Smooth muscle cell (in vitro differentiated cells): ENCODE data around the gene ANXA2R. TPM values are rescaled to one million over a fixed set of nuclear protein-coding genes. Genes with fewer than 3 reads are reported as not detected.

Experiments
- DNase-seq: peaks from one replicate; lab custom pipeline; 2025; ENCODE audit not compliant: unreplicated experiment; lab: John Stamatoyannopoulos, UW
- H2AFZ ChIP-seq: fragments of 200-600 bp; sonication (generic); 2 replicates; pipeline ENCODE4 v1.6.0; 2016; ENCODE audit warnings: antibody characterized with exemption, low read depth, mild to moderate bottlenecking
- H3F3A ChIP-seq: fragments of 200-600 bp; sonication (generic); 2 replicates; pipeline ENCODE4 v1.6.0; 2017; ENCODE audit warnings: antibody characterized with exemption, low read depth
- H3K27ac ChIP-seq: fragments of 200-600 bp; sonication (generic); 2 replicates; pipeline ENCODE4 v1.5.1; 2016; ENCODE audit warnings: low read depth, mild to moderate bottlenecking
- H3K27me3 ChIP-seq: fragments of 200-600 bp; sonication (generic); 2 replicates; pipeline ENCODE4 v1.6.1; 2016; ENCODE audit warnings: low read depth, mild to moderate bottlenecking
- H3K36me3 ChIP-seq: fragments of 200-600 bp; sonication (generic); 2 replicates; pipeline ENCODE4 v1.5.1; 2016; ENCODE audit warnings: low read depth
- H3K4me1 ChIP-seq: fragments of 200-600 bp; sonication (generic); 2 replicates; pipeline ENCODE4 v1.5.1; 2016; ENCODE audit warnings: low read depth
- H3K4me2 ChIP-seq: fragments of 200-600 bp; sonication (generic); 2 replicates; pipeline ENCODE4 v1.6.0; 2016; ENCODE audit warnings: mild to moderate bottlenecking
- H3K4me3 ChIP-seq: fragments of 200-600 bp; sonication (generic); 2 replicates; pipeline ENCODE4 v1.5.1; 2016; ENCODE audit warnings: mild to moderate bottlenecking
- H3K79me2 ChIP-seq: fragments of 200-600 bp; sonication (generic); 2 replicates; pipeline ENCODE4 v1.6.0; 2016; ENCODE audit warnings: low read depth, mild to moderate bottlenecking
- H3K9ac ChIP-seq: fragments of 200-600 bp; sonication (generic); 2 replicates; pipeline ENCODE4 v1.6.0; 2016; ENCODE audit warnings: low read depth
- H3K9me3 ChIP-seq: fragments of 200-600 bp; sonication (generic); replicated peaks from 2 replicates; pipeline ENCODE4 v1.5.1; 2016; ENCODE audit warnings: low read depth
- H4K20me1 ChIP-seq: fragments of 200-600 bp; sonication (generic); 2 replicates; pipeline ENCODE4 v1.6.0; 2016; ENCODE audit warnings: low read depth
- WGBS: methylation state at CpG from one replicate; pipeline ENCODE4 v1.1.7; 2016; ENCODE audit warnings: low lambda C conversion rate; 5-methylcytosine and 5-hydroxymethylcytosine counted together
- polyA plus RNA-seq: library from polyadenylated mRNA; unstranded; fragments of >200 nt; fragmentation: Nextera tagmentation; extraction: Ambion mirVana; gene quantifications from 2 replicates; pipeline ENCODE4 v1.2.1, GENCODE V29; 2016
- total RNA-seq: library from RNA; depleted of rRNA; stranded (reverse); fragments of >200 nt; gene quantifications from 2 replicates; pipeline ENCODE4 v1.2.3, GENCODE V29; 2014
- TF ChIP-seq, protein P1 (sequence below): fragments of 200-600 bp; sonication (generic); IDR thresholded peaks from 2 replicates; pipeline ENCODE4 v1.5.1; 2017; ENCODE audit warnings: borderline replicate concordance, mild to moderate bottlenecking, antibody characterized with exemption; ENCODE audit not compliant: insufficient read depth, poor library complexity, severe bottlenecking

Gene ANXA2R
- total and polyA plus RNA-seq, 2 experiments from 2014 or later = 0.83 to 1.5 TPM

DNA sequence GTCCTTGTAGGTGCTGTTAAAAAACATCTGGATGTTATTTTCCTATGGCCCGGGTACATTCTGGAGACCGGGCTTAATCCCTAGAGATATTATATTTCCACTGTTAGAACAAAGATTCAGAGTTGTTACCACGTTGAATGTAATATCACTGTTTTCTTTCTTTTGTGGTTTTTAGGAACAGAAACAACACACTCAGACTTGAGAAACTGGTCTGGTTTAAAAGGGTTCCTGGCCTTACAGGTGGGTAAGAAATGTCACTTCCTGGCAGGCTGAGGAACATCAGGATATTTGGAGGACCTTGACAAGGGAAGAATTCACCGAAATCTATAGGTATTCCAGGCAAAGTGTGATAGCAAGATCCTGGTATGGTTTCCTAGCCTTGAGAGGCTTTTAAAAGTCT lies 10.3 kb upstream of the ANXA2R start:
- Histone ChIP-seq H3K27ac (no peak overlapping the region), H3K36me3 (no peaks in the 10 kb centered on the region), H3K79me2 (peaks cover 35% of the 10 kb centered on the region), H4K20me1 (peaks cover 3% of the 10 kb centered on the region), H3K4me2 (no peak overlapping the region), H3K9me3 (no peaks in the 10 kb centered on the region), H2AFZ (no peak overlapping the region), H3K9ac (no peak overlapping the region), H3F3A (no peaks in the 10 kb centered on the region), H3K27me3 (no peaks in the 10 kb centered on the region), H3K4me1 (no peaks in the 10 kb centered on the region), H3K4me3 (no peak overlapping the region)
- WGBS = 56% methylated on average over 4 of the region's 4 CpGs
- TF ChIP-seq, protein P1, sequence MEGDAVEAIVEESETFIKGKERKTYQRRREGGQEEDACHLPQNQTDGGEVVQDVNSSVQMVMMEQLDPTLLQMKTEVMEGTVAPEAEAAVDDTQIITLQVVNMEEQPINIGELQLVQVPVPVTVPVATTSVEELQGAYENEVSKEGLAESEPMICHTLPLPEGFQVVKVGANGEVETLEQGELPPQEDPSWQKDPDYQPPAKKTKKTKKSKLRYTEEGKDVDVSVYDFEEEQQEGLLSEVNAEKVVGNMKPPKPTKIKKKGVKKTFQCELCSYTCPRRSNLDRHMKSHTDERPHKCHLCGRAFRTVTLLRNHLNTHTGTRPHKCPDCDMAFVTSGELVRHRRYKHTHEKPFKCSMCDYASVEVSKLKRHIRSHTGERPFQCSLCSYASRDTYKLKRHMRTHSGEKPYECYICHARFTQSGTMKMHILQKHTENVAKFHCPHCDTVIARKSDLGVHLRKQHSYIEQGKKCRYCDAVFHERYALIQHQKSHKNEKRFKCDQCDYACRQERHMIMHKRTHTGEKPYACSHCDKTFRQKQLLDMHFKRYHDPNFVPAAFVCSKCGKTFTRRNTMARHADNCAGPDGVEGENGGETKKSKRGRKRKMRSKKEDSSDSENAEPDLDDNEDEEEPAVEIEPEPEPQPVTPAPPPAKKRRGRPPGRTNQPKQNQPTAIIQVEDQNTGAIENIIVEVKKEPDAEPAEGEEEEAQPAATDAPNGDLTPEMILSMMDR = no peak
- DNase-seq = no peak

DNA sequence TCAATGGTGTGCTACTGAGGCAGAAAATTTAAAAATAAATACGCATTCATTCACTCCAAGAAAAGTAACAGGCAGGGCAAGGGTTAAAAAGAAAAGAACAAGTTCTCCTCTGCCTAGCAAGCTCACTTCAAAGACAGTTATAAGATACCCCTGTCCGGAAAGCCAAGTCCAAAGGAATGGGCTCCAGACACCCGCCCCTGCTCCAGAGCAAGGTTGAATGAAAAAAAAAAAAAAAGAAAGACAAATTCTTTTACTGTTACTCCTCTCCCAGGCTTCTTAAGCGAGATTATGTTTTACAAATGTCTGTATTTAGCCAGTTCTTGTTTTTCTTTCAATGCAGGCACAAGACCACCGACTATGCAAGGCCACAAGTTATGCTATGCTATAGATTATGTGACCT lies 9.1 kb upstream of the ANXA2R start:
- no peaks in the 10 kb centered on the region for H3K36me3 ChIP-seq
- 39% methylated on average over 5 of the region's 5 CpGs for WGBS
- H4K20me1 ChIP-seq = peaks cover 10% of the 10 kb centered on the region
- no peak overlapping the region for H3K9ac ChIP-seq
- DNase-seq = no peak
- no peak overlapping the region for H2AFZ ChIP-seq
- H3K27me3 ChIP-seq = no peaks in the 10 kb centered on the region
- H3K4me1 ChIP-seq = peaks cover 3% of the 10 kb centered on the region
- peaks cover 7% of the 10 kb centered on the region for H3F3A ChIP-seq
- no peak overlapping the region for H3K4me3 ChIP-seq
- H3K9me3 ChIP-seq = no peaks in the 10 kb centered on the region
- peak overlapping the region; percentile 11 for H3K27ac ChIP-seq
- TF ChIP-seq, protein P1 = no peak
- H3K79me2 ChIP-seq = peaks cover 24% of the 10 kb centered on the region
- peak overlapping the region; percentile 49 for H3K4me2 ChIP-seq

DNA sequence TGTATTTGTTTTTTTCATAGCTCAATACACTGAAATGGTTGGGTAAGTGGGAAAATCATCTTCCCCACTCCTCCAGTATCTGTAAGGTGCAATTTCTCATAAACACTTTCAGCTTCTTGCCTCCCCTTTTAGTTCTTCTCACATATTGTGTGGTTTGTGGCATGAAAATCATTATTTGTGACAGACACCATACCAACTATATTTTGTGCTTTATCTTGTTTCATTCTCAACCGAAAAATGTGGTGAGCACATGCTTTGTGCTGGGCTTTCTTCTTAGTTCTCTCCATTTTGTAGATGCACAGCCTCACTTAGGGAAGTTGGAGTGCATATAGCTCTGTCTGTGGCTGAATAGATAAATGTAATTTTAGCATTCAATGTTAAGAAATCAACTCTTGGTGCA lies 6.4 kb upstream of the ANXA2R start:
- TF ChIP-seq, protein P1 = no peak
- H3K9me3 ChIP-seq = no peaks in the 10 kb centered on the region
- 94% methylated on average over 1 of the region's 1 CpG for WGBS
- no peak overlapping the region for H3K9ac ChIP-seq
- no peak overlapping the region for H3K4me3 ChIP-seq
- H3F3A ChIP-seq = peaks cover 11% of the 10 kb centered on the region
- H3K27ac ChIP-seq = no peak overlapping the region
- no peak for DNase-seq
- no peak overlapping the region for H3K4me2 ChIP-seq
- H3K36me3 ChIP-seq = no peaks in the 10 kb centered on the region
- peaks cover 7% of the 10 kb centered on the region for H3K4me1 ChIP-seq
- H3K27me3 ChIP-seq = no peaks in the 10 kb centered on the region
- no peak overlapping the region for H2AFZ ChIP-seq
- peaks cover 9% of the 10 kb centered on the region for H3K79me2 ChIP-seq
- peaks cover 10% of the 10 kb centered on the region for H4K20me1 ChIP-seq

DNA sequence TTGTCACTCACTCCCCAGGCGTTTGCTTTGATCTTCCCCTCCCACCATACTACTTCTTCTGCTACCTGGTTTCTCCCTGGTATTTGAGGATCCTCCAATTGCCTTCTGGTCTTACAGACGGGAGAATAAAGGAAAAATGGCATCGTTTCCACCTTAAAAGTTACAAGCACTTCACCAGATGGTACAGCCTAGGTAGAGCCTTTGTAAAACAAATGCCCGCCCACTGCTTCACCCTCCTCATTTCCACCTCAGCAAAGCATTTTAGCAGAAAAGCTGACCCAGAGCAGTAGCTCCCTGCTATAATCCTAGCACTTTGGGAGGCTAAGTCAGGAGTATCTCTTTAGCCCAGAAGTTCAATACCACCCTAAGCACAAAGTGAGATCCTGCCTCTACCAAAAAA lies 5.1 kb upstream of the ANXA2R start:
- H4K20me1 ChIP-seq = peaks cover 10% of the 10 kb centered on the region
- TF ChIP-seq, protein P1 = no peak
- DNase-seq = no peak
- H3K9me3 ChIP-seq = no peaks in the 10 kb centered on the region
- H3K36me3 ChIP-seq = no peaks in the 10 kb centered on the region
- peaks cover 19% of the 10 kb centered on the region for H3F3A ChIP-seq
- no peak overlapping the region for H3K27ac ChIP-seq
- no peak overlapping the region for H3K9ac ChIP-seq
- no peak overlapping the region for H2AFZ ChIP-seq
- no peak overlapping the region for H3K4me3 ChIP-seq
- 58% methylated on average over 4 of the region's 4 CpGs for WGBS
- H3K27me3 ChIP-seq = no peaks in the 10 kb centered on the region
- H3K4me2 ChIP-seq = no peak overlapping the region
- peaks cover 9% of the 10 kb centered on the region for H3K79me2 ChIP-seq
- peaks cover 17% of the 10 kb centered on the region for H3K4me1 ChIP-seq
